ENCODE results near the gene DRC3. TPM values are rescaled to one million over a fixed set of nuclear protein-coding genes. Genes with fewer than 3 reads are reported as not detected.

The DRC3 gene
- total RNA-seq, 6 experiments from 2014 or later, result 0.25 to 0.98 (median 0.72) TPM

GRCh38 chr17:17944743-17945142 is 27.9 kb upstream of the DRC3 start:
- H3K27ac ChIP-seq, result no peak overlapping the region
- H3K4me3 ChIP-seq, result no peak overlapping the region
- no peaks in the 10 kb centered on the region for H3K36me3 ChIP-seq
- H3K4me1 ChIP-seq, result peaks cover 0 to 6% (median 0%) of the 10 kb centered on the region in 4 donors
- WGBS (ENCODE audit: insufficient coverage, low coverage, low lambda C conversion rate, missing lambda C conversion rate), result 93% methylated on average over 6 of the region's 11 CpGs
- intact Hi-C loops (cut with DNase I), result no loop called here
- no peaks in the 10 kb centered on the region for H3K9me3 ChIP-seq
- DNase-seq (no peak), ATAC-seq (no peak)
- H3K27me3 ChIP-seq, result no peaks in the 10 kb centered on the region
- TF ChIP-seq POLR2A (IDR thresholded peaks at IDR 0.05), result no peak
- TF ChIP-seq CTCF (IDR thresholded peaks at IDR 0.05), result no peak

GRCh38 chr17:17946093-17946492 is 26.6 kb upstream of the DRC3 start:
- H3K27ac ChIP-seq, result no peak overlapping the region
- no peaks in the 10 kb centered on the region for H3K9me3 ChIP-seq
- H3K27me3 ChIP-seq, result no peaks in the 10 kb centered on the region
- ATAC-seq (no peak), DNase-seq (no peak)
- intact Hi-C loops (cut with DNase I), result no loop called here
- peaks cover 0 to under 1% (median 0%) of the 10 kb centered on the region in 4 donors for H3K4me1 ChIP-seq
- WGBS (ENCODE audit: insufficient coverage, low coverage, low lambda C conversion rate, missing lambda C conversion rate), result 0% methylated on average over 1 of the region's 3 CpGs
- no peak overlapping the region for H3K4me3 ChIP-seq
- no peak for TF ChIP-seq POLR2A (IDR thresholded peaks at IDR 0.05)
- TF ChIP-seq CTCF (IDR thresholded peaks at IDR 0.05), result no peak
- H3K36me3 ChIP-seq, result no peaks in the 10 kb centered on the region

GRCh38 chr17:17947309-17947708 is 25.4 kb upstream of the DRC3 start:
- WGBS (ENCODE audit: insufficient coverage, low coverage, low lambda C conversion rate, missing lambda C conversion rate), result 91% methylated on average over 5 of the region's 5 CpGs
- DNase-seq (no peak), ATAC-seq (no peak)
- TF ChIP-seq POLR2A (IDR thresholded peaks at IDR 0.05) (no peak), CTCF (IDR thresholded peaks at IDR 0.05) (no peak)
- Histone ChIP-seq H3K9me3 (no peaks in the 10 kb centered on the region), H3K4me1 (no peaks in the 10 kb centered on the region), H3K36me3 (no peaks in the 10 kb centered on the region), H3K4me3 (no peak overlapping the region), H3K27ac (no peak overlapping the region), H3K27me3 (no peaks in the 10 kb centered on the region)
- intact Hi-C loops (cut with DNase I), result no loop called here

GRCh38 chr17:17947966-17948365 is 24.7 kb upstream of the DRC3 start:
- intact Hi-C loops (cut with DNase I), result no loop called here
- no peak for DNase-seq
- Histone ChIP-seq H3K27me3 (no peaks in the 10 kb centered on the region), H3K4me1 (no peaks in the 10 kb centered on the region), H3K9me3 (no peaks in the 10 kb centered on the region), H3K27ac (no peak overlapping the region), H3K36me3 (no peaks in the 10 kb centered on the region), H3K4me3 (no peak overlapping the region)
- no peak for ATAC-seq
- TF ChIP-seq POLR2A (IDR thresholded peaks at IDR 0.05) (no peak), CTCF (IDR thresholded peaks at IDR 0.05) (no peak)
- 75% methylated on average over 1 of the region's 1 CpG for WGBS (ENCODE audit: insufficient coverage, low coverage, low lambda C conversion rate, missing lambda C conversion rate)

- 91% methylated on average over 4 of the region's 7 CpGs for WGBS (ENCODE audit: insufficient coverage, low coverage, low lambda C conversion rate, missing lambda C conversion rate)
- H3K9me3 ChIP-seq, result no peaks in the 10 kb centered on the region
- intact Hi-C loops (cut with DNase I), result no loop called here
- no peaks in the 10 kb centered on the region for H3K27me3 ChIP-seq
- no peaks in the 10 kb centered on the region for H3K36me3 ChIP-seq
- ATAC-seq (no peak), DNase-seq (no peak)
- TF ChIP-seq CTCF (IDR thresholded peaks at IDR 0.05) (no peak), POLR2A (IDR thresholded peaks at IDR 0.05) (no peak)
- no peak overlapping the region for H3K27ac ChIP-seq
- no peak overlapping the region for H3K4me3 ChIP-seq
- no peaks in the 10 kb centered on the region for H3K4me1 ChIP-seq
Observed at GRCh38 chr17:17950347-17950746, 22.3 kb upstream of the DRC3 start.
